ENCODE data around the gene OSGIN1.

OSGIN1 gene

GRCh38 chr16:83929811-83930555 is 23.1 kb upstream of the OSGIN1 start:
- DNase-seq (ENCODE audit: low read depth): no peak
- no peak overlapping the region for H3K4me3 ChIP-seq (ENCODE audit: low read depth, low read length)
- TF ChIP-seq CTCF (IDR thresholded peaks at IDR 0.05; ENCODE audit: low read depth, low read length): no peak
- TF ChIP-seq MAX (IDR thresholded peaks at IDR 0.05; ENCODE audit: low read depth, low read length): no peak
- TF ChIP-seq POLR2A (IDR thresholded peaks at IDR 0.05; ENCODE audit: extremely low read depth, insufficient read length): no peak

GRCh38 chr16:83930730-83931500 is 22.1 kb upstream of the OSGIN1 start:
- no peak overlapping the region for H3K4me3 ChIP-seq (ENCODE audit: low read depth, low read length)
- TF ChIP-seq CTCF (IDR thresholded peaks at IDR 0.05; ENCODE audit: low read depth, low read length) (no peak), MYC (IDR thresholded peaks at IDR 0.05; ENCODE audit: low read depth, low read length) (no peak), MAX (IDR thresholded peaks at IDR 0.05; ENCODE audit: low read depth, low read length) (no peak), POLR2A (IDR thresholded peaks at IDR 0.05; ENCODE audit: extremely low read depth, insufficient read length) (no peak)
- no peak for DNase-seq (ENCODE audit: low read depth)

- TF ChIP-seq CTCF (IDR thresholded peaks at IDR 0.05; ENCODE audit: low read depth, low read length): no peak
- DNase-seq (ENCODE audit: low read depth): no peak
- H3K4me3 ChIP-seq (ENCODE audit: low read depth, low read length): no peak overlapping the region
These were observed 21.5 kb upstream of the OSGIN1 start for GRCh38 chr16:83931556-83931955.

- no peak for DNase-seq (ENCODE audit: low read depth)
- TF ChIP-seq MYC (IDR thresholded peaks at IDR 0.05; ENCODE audit: low read depth, low read length) (no peak), POLR2A (IDR thresholded peaks at IDR 0.05; ENCODE audit: extremely low read depth, insufficient read length) (no peak), MAX (IDR thresholded peaks at IDR 0.05; ENCODE audit: low read depth, low read length) (no peak), CTCF (IDR thresholded peaks at IDR 0.05; ENCODE audit: low read depth, low read length) (no peak)
These were observed 20.7 kb upstream of the OSGIN1 start for GRCh38 chr16:83932304-83932703.

GRCh38 chr16:83932955-83933673 is 19.9 kb upstream of the OSGIN1 start:
- DNase-seq (ENCODE audit: low read depth): no peak
- H3K4me3 ChIP-seq (ENCODE audit: low read depth, low read length): no peak overlapping the region
- TF ChIP-seq MYC (IDR thresholded peaks at IDR 0.05; ENCODE audit: low read depth, low read length) (no peak), POLR2A (IDR thresholded peaks at IDR 0.05; ENCODE audit: extremely low read depth, insufficient read length) (no peak), MAX (IDR thresholded peaks at IDR 0.05; ENCODE audit: low read depth, low read length) (no peak), CTCF (IDR thresholded peaks at IDR 0.05; ENCODE audit: low read depth, low read length) (no peak)

More at GRCh38 chr16:83932304-83932703, 20.7 kb upstream of the OSGIN1 start:
- no peak overlapping the region for H3K4me3 ChIP-seq (ENCODE audit: low read depth, low read length)
